Measurements from ENCODE around the gene HK1.

The HK1 gene

GRCh38 chr10:69311309-69311708 lies 33.0 kb downstream of the HK1 start:
- Histone ChIP-seq H3K4me2 (ENCODE audit: low read depth, low read length) (no peak overlapping the region), H3K27ac (ENCODE audit: low read length) (no peak overlapping the region), H3F3A (ENCODE audit: insufficient read depth, low read length) (no peaks in the 10 kb centered on the region), H3K36me3 (replicated peaks; ENCODE audit: insufficient read depth, low read length) (no peaks in the 10 kb centered on the region), H3K4me1 (ENCODE audit: low read length) (no peaks in the 10 kb centered on the region), H3K9me3 (replicated peaks; ENCODE audit: insufficient read depth, low read length) (no peaks in the 10 kb centered on the region), H3K27me3 (replicated peaks; ENCODE audit: insufficient read depth, low read length) (no peaks in the 10 kb centered on the region), H3K4me3 (ENCODE audit: low read length) (no peak overlapping the region), H3K79me2 (ENCODE audit: low read length) (no peaks in the 10 kb centered on the region), H3K9ac (ENCODE audit: low read length) (no peak overlapping the region), H3K9me2 (replicated peaks; ENCODE audit: insufficient read depth, low read length) (no peaks in the 10 kb centered on the region), H2AFZ (ENCODE audit: low read length) (no peak overlapping the region), H4K20me1 (ENCODE audit: insufficient read depth, low read length) (no peaks in the 10 kb centered on the region)
- no peak for DNase-seq
- TF ChIP-seq EZH2 (optimal IDR thresholded peaks at IDR 0.05; ENCODE audit: low read depth, low read length) (no peak), EZH2phosphoT487 (IDR thresholded peaks at IDR 0.05; ENCODE audit: low read length) (no peak), CTCF (IDR thresholded peaks at IDR 0.05; ENCODE audit: low read length) (no peak)

GRCh38 chr10:69312528-69312927 lies 34.2 kb downstream of the HK1 start:
- H3K27ac ChIP-seq (ENCODE audit: low read length), result no peak overlapping the region
- H3K9me2 ChIP-seq (replicated peaks; ENCODE audit: insufficient read depth, low read length), result no peaks in the 10 kb centered on the region
- H3K4me3 ChIP-seq (ENCODE audit: low read length), result no peak overlapping the region
- no peaks in the 10 kb centered on the region for H3K9me3 ChIP-seq (replicated peaks; ENCODE audit: insufficient read depth, low read length)
- H3K9ac ChIP-seq (ENCODE audit: low read length), result no peak overlapping the region
- H3K36me3 ChIP-seq (replicated peaks; ENCODE audit: insufficient read depth, low read length), result no peaks in the 10 kb centered on the region
- peaks cover 5% of the 10 kb centered on the region; the same call in 1 of the 2 replicates for H3K4me1 ChIP-seq (ENCODE audit: low read length)
- no peaks in the 10 kb centered on the region for H4K20me1 ChIP-seq (ENCODE audit: insufficient read depth, low read length)
- DNase-seq, result no peak
- H3K27me3 ChIP-seq (replicated peaks; ENCODE audit: insufficient read depth, low read length), result no peaks in the 10 kb centered on the region
- TF ChIP-seq EZH2phosphoT487 (IDR thresholded peaks at IDR 0.05; ENCODE audit: low read length) (no peak), CTCF (IDR thresholded peaks at IDR 0.05; ENCODE audit: low read length) (no peak), EZH2 (optimal IDR thresholded peaks at IDR 0.05; ENCODE audit: low read depth, low read length) (no peak)
- no peak overlapping the region for H2AFZ ChIP-seq (ENCODE audit: low read length)
- H3K79me2 ChIP-seq (ENCODE audit: low read length), result no peaks in the 10 kb centered on the region
- H3F3A ChIP-seq (ENCODE audit: insufficient read depth, low read length), result no peaks in the 10 kb centered on the region
- no peak overlapping the region for H3K4me2 ChIP-seq (ENCODE audit: low read depth, low read length)

GRCh38 chr10:69315100-69315542 lies 36.8 kb downstream of the HK1 start:
- Histone ChIP-seq H3K27ac (ENCODE audit: low read length) (no peak overlapping the region), H4K20me1 (ENCODE audit: insufficient read depth, low read length) (no peaks in the 10 kb centered on the region), H3K27me3 (replicated peaks; ENCODE audit: insufficient read depth, low read length) (no peaks in the 10 kb centered on the region), H3K9me2 (replicated peaks; ENCODE audit: insufficient read depth, low read length) (no peaks in the 10 kb centered on the region), H3K9me3 (replicated peaks; ENCODE audit: insufficient read depth, low read length) (no peaks in the 10 kb centered on the region), H3K4me2 (ENCODE audit: low read depth, low read length) (no peak overlapping the region), H3K79me2 (ENCODE audit: low read length) (0 out of 2 replicates have a peak, but pooled peaks cover 3% of the 10 kb centered on the region), H3K9ac (ENCODE audit: low read length) (no peak overlapping the region), H3K4me3 (ENCODE audit: low read length) (no peak overlapping the region), H3K4me1 (ENCODE audit: low read length) (peaks cover 15% of the 10 kb centered on the region; the same call in 1 of the 2 replicates), H3F3A (ENCODE audit: insufficient read depth, low read length) (no peaks in the 10 kb centered on the region), H3K36me3 (replicated peaks; ENCODE audit: insufficient read depth, low read length) (no peaks in the 10 kb centered on the region), H2AFZ (ENCODE audit: low read length) (no peak overlapping the region)
- no peak for DNase-seq
- TF ChIP-seq EZH2phosphoT487 (IDR thresholded peaks at IDR 0.05; ENCODE audit: low read length) (no peak), CTCF (IDR thresholded peaks at IDR 0.05; ENCODE audit: low read length) (no peak), EZH2 (optimal IDR thresholded peaks at IDR 0.05; ENCODE audit: low read depth, low read length) (no peak)

Measured in MM.1S (cell line).